ENCODE results near the gene AK5.

The AK5 gene

DNA sequence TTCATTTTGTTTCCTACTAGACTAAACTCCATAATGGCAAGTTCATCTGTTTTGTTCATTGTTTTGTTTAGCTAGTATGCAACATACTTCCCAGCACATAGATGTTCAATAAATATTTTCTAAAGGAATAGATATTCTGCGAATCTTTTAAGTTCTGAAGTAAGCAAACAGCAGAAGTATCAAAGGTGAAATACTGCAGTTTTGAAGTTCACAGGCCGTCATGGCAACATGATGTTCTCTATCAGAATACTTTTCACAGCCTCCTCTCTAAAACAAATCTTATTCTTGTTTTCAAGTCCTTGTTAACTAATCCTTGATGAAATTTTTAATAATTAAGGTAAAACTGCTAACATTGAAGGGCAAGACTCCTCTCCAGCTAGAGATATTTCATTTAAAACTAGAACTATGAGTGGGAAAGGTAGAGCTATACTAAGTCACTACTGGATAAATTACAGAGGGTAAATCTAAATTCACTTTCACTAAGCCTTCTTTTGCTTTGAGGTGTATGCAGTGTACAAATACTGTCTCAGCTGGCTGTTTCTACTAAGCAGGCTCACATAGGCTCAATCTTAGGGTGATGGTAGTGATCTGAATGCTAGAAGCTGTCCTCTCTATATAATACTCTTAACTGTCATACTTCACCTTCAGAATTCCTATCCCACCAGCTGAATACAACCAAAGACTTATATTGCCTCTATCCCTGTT is 303.9 kb downstream of the AK5 start:
- Histone ChIP-seq H3K36me3 (peaks cover 6% of the 10 kb centered on the region), H3K4me3 (ENCODE audit: low read depth in 1 of 2, low read length in 1 of 2) (no peak overlapping the region), H3K4me1 (ENCODE audit: control insufficient read depth in 1 of 2, insufficient read depth in 1 of 2, low read depth in 1 of 2, low read length in 1 of 2) (peaks cover 0 to 5% of the 10 kb centered on the region in 2 experiments), H3K27ac (no peak overlapping the region), H3K27me3 (no peaks in the 10 kb centered on the region), H3K9me3 (no peaks in the 10 kb centered on the region)
- TF ChIP-seq, protein P1, sequence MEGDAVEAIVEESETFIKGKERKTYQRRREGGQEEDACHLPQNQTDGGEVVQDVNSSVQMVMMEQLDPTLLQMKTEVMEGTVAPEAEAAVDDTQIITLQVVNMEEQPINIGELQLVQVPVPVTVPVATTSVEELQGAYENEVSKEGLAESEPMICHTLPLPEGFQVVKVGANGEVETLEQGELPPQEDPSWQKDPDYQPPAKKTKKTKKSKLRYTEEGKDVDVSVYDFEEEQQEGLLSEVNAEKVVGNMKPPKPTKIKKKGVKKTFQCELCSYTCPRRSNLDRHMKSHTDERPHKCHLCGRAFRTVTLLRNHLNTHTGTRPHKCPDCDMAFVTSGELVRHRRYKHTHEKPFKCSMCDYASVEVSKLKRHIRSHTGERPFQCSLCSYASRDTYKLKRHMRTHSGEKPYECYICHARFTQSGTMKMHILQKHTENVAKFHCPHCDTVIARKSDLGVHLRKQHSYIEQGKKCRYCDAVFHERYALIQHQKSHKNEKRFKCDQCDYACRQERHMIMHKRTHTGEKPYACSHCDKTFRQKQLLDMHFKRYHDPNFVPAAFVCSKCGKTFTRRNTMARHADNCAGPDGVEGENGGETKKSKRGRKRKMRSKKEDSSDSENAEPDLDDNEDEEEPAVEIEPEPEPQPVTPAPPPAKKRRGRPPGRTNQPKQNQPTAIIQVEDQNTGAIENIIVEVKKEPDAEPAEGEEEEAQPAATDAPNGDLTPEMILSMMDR (IDR thresholded peaks at IDR 0.05), result no peak

DNA sequence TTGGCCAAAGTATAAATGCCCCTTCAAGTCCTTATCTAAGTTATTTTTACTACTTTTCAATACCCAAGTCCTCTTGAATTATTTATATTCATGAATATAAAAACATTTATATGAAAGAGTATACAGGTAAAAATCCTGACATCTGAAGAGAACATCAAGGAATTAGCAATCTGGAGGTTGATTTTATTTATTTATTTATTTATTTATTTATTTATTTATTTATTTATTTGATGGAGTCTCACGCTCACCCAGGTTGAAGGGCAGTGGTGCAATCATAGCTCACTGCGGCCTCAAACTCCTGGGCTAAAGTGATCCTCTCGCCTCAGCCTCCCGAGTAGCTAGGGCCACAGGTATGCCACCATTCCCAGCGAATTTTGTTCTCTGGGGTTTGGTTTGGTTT is 307.4 kb downstream of the AK5 start:
- no peaks in the 10 kb centered on the region for H3K36me3 ChIP-seq
- peaks cover 0 to 9% of the 10 kb centered on the region in 2 experiments for H3K4me1 ChIP-seq (ENCODE audit: control insufficient read depth in 1 of 2, insufficient read depth in 1 of 2, low read depth in 1 of 2, low read length in 1 of 2)
- TF ChIP-seq, protein P1 (IDR thresholded peaks at IDR 0.05), result no peak
- H3K9me3 ChIP-seq, result no peaks in the 10 kb centered on the region
- no peak overlapping the region for H3K27ac ChIP-seq
- H3K4me3 ChIP-seq (ENCODE audit: low read depth in 1 of 2, low read length in 1 of 2), result no peak overlapping the region
- H3K27me3 ChIP-seq, result no peaks in the 10 kb centered on the region

DNA sequence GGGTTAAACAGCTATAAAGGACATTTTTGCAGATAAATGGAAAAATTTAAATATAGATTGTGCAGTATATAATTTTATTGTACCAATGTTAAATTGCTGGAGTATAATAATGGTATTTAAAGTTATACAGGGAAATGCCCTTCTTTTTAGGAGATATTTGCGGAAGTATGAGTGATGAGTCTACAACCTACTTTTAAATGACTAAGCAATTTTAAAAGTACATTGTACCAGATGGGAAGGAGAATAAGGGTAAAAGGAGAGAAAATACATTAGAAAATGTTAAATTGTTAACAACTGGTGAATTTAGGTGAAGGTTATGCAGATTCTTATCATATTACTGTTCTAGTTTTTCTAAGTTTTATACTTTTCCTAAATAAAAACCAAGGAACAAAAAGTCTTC is 308.8 kb downstream of the AK5 start:
- H3K9me3 ChIP-seq, result no peaks in the 10 kb centered on the region
- peaks cover 0 to 9% of the 10 kb centered on the region in 2 experiments for H3K4me1 ChIP-seq (ENCODE audit: control insufficient read depth in 1 of 2, insufficient read depth in 1 of 2, low read depth in 1 of 2, low read length in 1 of 2)
- TF ChIP-seq, protein P1 (IDR thresholded peaks at IDR 0.05), result no peak
- H3K27ac ChIP-seq, result peak overlapping the region; percentile 44
- H3K36me3 ChIP-seq, result no peaks in the 10 kb centered on the region
- no peak overlapping the region for H3K4me3 ChIP-seq (ENCODE audit: low read depth in 1 of 2, low read length in 1 of 2)
- no peaks in the 10 kb centered on the region for H3K27me3 ChIP-seq

DNA sequence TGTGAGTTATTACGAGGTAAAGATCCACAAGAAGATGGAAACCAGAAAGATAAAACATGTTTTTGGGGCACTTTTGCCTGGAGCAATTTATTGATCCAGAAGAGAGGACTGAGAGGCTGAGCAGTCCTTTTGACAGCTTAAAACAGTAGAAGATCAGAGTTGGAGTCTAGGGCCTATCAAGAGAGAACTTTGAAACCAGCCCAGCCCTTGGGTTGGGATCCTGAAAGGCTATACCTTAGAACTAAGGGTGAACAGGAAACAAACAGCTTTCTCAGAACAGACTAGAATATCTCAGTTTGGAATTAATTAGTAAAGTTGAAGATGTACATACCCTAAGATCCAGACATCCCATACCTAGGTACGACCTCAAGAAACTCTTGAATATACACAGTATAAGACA is 311.1 kb downstream of the AK5 start:
- Histone ChIP-seq H3K36me3 (no peaks in the 10 kb centered on the region), H3K27ac (no peak overlapping the region), H3K4me1 (ENCODE audit: control insufficient read depth in 1 of 2, insufficient read depth in 1 of 2, low read depth in 1 of 2, low read length in 1 of 2) (peaks cover 0 to 9% of the 10 kb centered on the region in 2 experiments), H3K9me3 (no peaks in the 10 kb centered on the region), H3K4me3 (ENCODE audit: low read depth in 1 of 2, low read length in 1 of 2) (no peak overlapping the region), H3K27me3 (no peaks in the 10 kb centered on the region)
- TF ChIP-seq, protein P1 (IDR thresholded peaks at IDR 0.05), result no peak

DNA sequence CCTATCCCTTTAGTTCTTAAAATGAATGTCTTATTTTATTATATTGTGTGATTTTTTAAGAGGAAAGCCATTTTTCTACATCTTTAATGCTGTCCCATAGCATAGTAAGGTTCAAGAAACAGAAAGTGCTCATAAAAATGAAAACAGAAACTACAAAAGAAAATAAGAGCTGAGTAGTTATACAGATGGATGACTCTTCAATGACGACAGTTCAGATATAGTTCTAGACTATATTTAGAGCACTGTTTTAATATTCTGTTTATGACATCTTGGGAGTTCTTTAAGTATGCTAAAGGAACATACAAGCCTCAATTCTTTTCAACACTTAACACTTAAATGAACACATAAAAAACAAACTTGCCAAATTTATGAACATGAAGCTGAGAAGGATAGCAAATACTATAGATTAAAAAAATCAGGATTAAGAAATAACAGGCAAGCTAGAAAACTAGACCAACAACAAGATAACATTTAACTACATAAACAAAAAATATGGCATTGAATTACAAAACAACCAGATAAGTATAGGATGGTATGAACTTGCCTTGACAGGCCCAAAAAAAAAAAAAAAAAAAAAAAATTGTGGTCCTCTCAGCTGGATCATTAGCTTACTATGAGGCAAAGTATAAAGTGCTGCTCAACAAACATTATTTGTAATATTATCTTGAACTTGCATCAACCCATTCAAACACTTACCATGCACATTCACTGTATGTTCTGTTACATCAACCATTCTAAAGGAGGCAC is 312.7 kb downstream of the AK5 start:
- no peak overlapping the region for H3K27ac ChIP-seq
- peaks cover 0 to 9% of the 10 kb centered on the region in 2 experiments for H3K4me1 ChIP-seq (ENCODE audit: control insufficient read depth in 1 of 2, insufficient read depth in 1 of 2, low read depth in 1 of 2, low read length in 1 of 2)
- no peaks in the 10 kb centered on the region for H3K36me3 ChIP-seq
- no peak overlapping the region for H3K4me3 ChIP-seq (ENCODE audit: low read depth in 1 of 2, low read length in 1 of 2)
- H3K27me3 ChIP-seq, result no peaks in the 10 kb centered on the region
- no peaks in the 10 kb centered on the region for H3K9me3 ChIP-seq
- TF ChIP-seq, protein P1 (IDR thresholded peaks at IDR 0.05), result no peak
